HCT116 (cell line): ENCODE data around the gene TANC1. TPM values are rescaled to one million over a fixed set of nuclear protein-coding genes. Genes with fewer than 3 reads are reported as not detected.

Experiments
- ATAC-seq: fragments of 200-7000 bp; cut with Tn5 transposase; 2 replicates; pipeline ENCODE4 v1.9.1; 2020; ENCODE audit warnings: mild to moderate bottlenecking, moderate library complexity
- BruUV-seq: library from RNA; stranded (reverse); fragments of 400-500 nt; replicated peaks from 2 replicates; lab custom pipeline; 2021; lab: Mats Ljungman, UMichigan
- CTCF ChIA-PET: fragments of 300-600 bp; sonication (Branson Sonifier 250); formaldehyde crosslinking; loops from one replicate; lab custom pipeline; 2021; ENCODE audit warnings: antibody characterized with exemption; lab: Charles Lee
- POLR2A ChIA-PET: fragments of 300-600, 350-600 bp; sonication (Branson Sonifier 250); formaldehyde crosslinking; loops from one replicate; lab custom pipeline; 2021; ENCODE audit warnings: antibody characterized with exemption; lab: Charles Lee
- RAD21 ChIA-PET, 2 experiments: fragments of 300-600 bp; sonication (Branson Sonifier 250); formaldehyde crosslinking; loops; one replicate each; lab custom pipeline; 2023; ENCODE audit warnings: low total read pairs in 2 of 2; ENCODE audit not compliant: uncharacterized antibody in 2 of 2, unreplicated experiment in 2 of 2, low non-redundant PET in 1 of 2; lab: Charles Lee
- DNase-seq: peaks from one replicate; pipeline ENCODE4 v3.0.0-alpha.2; 2010; ENCODE audit warnings: low read depth, low spot score
- H2AFZ ChIP-seq: fragments of 200-600 bp; shearing (Covaris generic), sonication (generic); 2 replicates; pipeline ENCODE4 v1.6.1; 2017; ENCODE audit warnings: low read depth, mixed run types, mixed read lengths, antibody characterized with exemption, low read length; ENCODE audit not compliant: poor library complexity, severe bottlenecking
- H3K27ac ChIP-seq: 2 replicates; pipeline ENCODE4 v1.5.1; 2012; ENCODE audit warnings: low read depth, low read length
- H3K27me3 ChIP-seq: fragments of 200-600 bp; sonication (generic); 2 replicates; pipeline ENCODE4 v1.6.1; 2016; ENCODE audit warnings: mixed run types, low read length, mixed read lengths; ENCODE audit not compliant: insufficient read depth
- H3K36me3 ChIP-seq, 2 experiments: fragments of 200-500 bp in 1 of 2; fragments of 200-600 bp in 1 of 2; sonication (Bioruptor generic) in 1 of 2; sonication (generic) in 1 of 2; 2 replicates each; pipeline versions ENCODE4 v1.5.1 to v1.6.1; 2014 to 2016; ENCODE audit warnings: low read length in 2 of 2, inconsistent platforms in 1 of 2, mixed read lengths in 1 of 2, mixed run types in 1 of 2; ENCODE audit not compliant: insufficient read depth in 2 of 2, control insufficient read depth in 1 of 2
- H3K4me1 ChIP-seq, 2 experiments: fragments of 200-600 bp in 1 of 2; sonication (generic) in 1 of 2; 2 replicates each; pipeline versions ENCODE4 v1.5.1 to v1.6.1; 2012 to 2017; ENCODE audit warnings: low read length in 2 of 2, inconsistent platforms in 1 of 2, mild to moderate bottlenecking in 1 of 2, mixed read lengths in 1 of 2, mixed run types in 1 of 2, moderate library complexity in 1 of 2; ENCODE audit not compliant: insufficient read depth in 2 of 2, control insufficient read depth in 1 of 2
- H3K4me2 ChIP-seq: fragments of 200-600 bp; sonication (generic); 2 replicates; pipeline ENCODE4 v1.6.1; 2017; ENCODE audit warnings: mixed run types, low read length, mixed read lengths
- H3K4me3 ChIP-seq, 2 experiments: fragments of 200-600 bp in 1 of 2; sonication (generic) in 1 of 2; replicated peaks in 1 of 2; 2 replicates each; pipeline ENCODE4 v1.5.1; 2011 to 2016; ENCODE audit warnings: low read length in 2 of 2, control low read depth in 1 of 2, low read depth in 1 of 2, mild to moderate bottlenecking in 1 of 2, mixed read lengths in 1 of 2, mixed run types in 1 of 2
- H3K79me2 ChIP-seq: fragments of 200-600 bp; sonication (generic); 2 replicates; pipeline ENCODE4 v1.6.1; 2017; ENCODE audit warnings: mild to moderate bottlenecking, mixed run types, low read length, moderate library complexity, mixed read lengths; ENCODE audit not compliant: insufficient read depth
- H3K9ac ChIP-seq: fragments of 200-600 bp; sonication (generic); 2 replicates; pipeline ENCODE4 v1.6.1; 2016; ENCODE audit warnings: low read length, mixed read lengths
- H3K9me2 ChIP-seq: fragments of 200-600 bp; sonication (generic), shearing (Covaris generic); 2 replicates; pipeline ENCODE4 v1.6.1; 2017; ENCODE audit warnings: mixed run types, mild to moderate bottlenecking, moderate library complexity; ENCODE audit not compliant: insufficient read depth
- H3K9me3 ChIP-seq, 2 experiments: fragments of 200-500 bp in 1 of 2; fragments of 200-600 bp in 1 of 2; sonication (Bioruptor generic) in 1 of 2; sonication (generic) in 1 of 2; 2 replicates each; pipeline ENCODE4 v1.6.1; 2014 to 2017; ENCODE audit warnings: low read length in 2 of 2, mixed read lengths in 2 of 2, inconsistent platforms in 1 of 2, low read depth in 1 of 2, mild to moderate bottlenecking in 1 of 2, mixed run types in 1 of 2, moderate library complexity in 1 of 2; ENCODE audit not compliant: control insufficient read depth in 1 of 2, insufficient read depth in 1 of 2
- H4K20me1 ChIP-seq: fragments of 200-600 bp; sonication (generic), shearing (Covaris generic); 2 replicates; pipeline ENCODE4 v1.6.1; 2017; ENCODE audit warnings: mixed run types, mild to moderate bottlenecking, moderate library complexity; ENCODE audit not compliant: insufficient read depth
- CBX3 ChIP-seq: IDR thresholded peaks from 2 replicates; pipeline ENCODE4 v1.6.1; 2012; ENCODE audit warnings: low read depth
- CEBPB ChIP-seq: IDR thresholded peaks from 2 replicates; pipeline ENCODE4 v1.6.1; 2012; ENCODE audit warnings: low read depth
- EGR1 ChIP-seq: IDR thresholded peaks from 2 replicates; pipeline ENCODE4 v1.6.1; 2012; ENCODE audit warnings: low read depth
- ELF1 ChIP-seq: IDR thresholded peaks from 2 replicates; pipeline ENCODE4 v1.6.1; 2012; ENCODE audit warnings: low read depth, borderline replicate concordance
- EZH2 ChIP-seq: fragments of 200-600 bp; sonication (generic); IDR thresholded peaks from 2 replicates; pipeline ENCODE4 v1.6.1; 2017; ENCODE audit warnings: antibody characterized with exemption, mixed run types
- EZH2phosphoT487 ChIP-seq: fragments of 200-600 bp; IDR thresholded peaks from 2 replicates; pipeline ENCODE4 v1.6.1; 2018; ENCODE audit warnings: antibody characterized with exemption, borderline replicate concordance
- JUND ChIP-seq: IDR thresholded peaks from 2 replicates; pipeline ENCODE4 v1.6.1; 2012
- POLR2A ChIP-seq: IDR thresholded peaks from 2 replicates; pipeline ENCODE4 v1.7.0; 2011; ENCODE audit warnings: borderline replicate concordance; ENCODE audit not compliant: insufficient read depth, insufficient read length; ENCODE audit errors: extremely low read depth
- RAD21 ChIP-seq: IDR thresholded peaks from 2 replicates; pipeline ENCODE4 v1.6.1; 2012; ENCODE audit warnings: low read depth, mild to moderate bottlenecking
- SIN3A ChIP-seq: IDR thresholded peaks from 2 replicates; pipeline ENCODE4 v1.6.1; 2012; ENCODE audit warnings: low read depth
- SRF ChIP-seq: IDR thresholded peaks from 2 replicates; pipeline ENCODE4 v1.6.1; 2012; ENCODE audit warnings: low read depth
- TCF7L2 ChIP-seq: IDR thresholded peaks from 2 replicates; pipeline ENCODE4 v1.7.0; 2011; ENCODE audit warnings: borderline replicate concordance, inconsistent platforms; ENCODE audit not compliant: insufficient read depth, insufficient read length; ENCODE audit errors: extremely low read depth
- YY1 ChIP-seq: IDR thresholded peaks from 2 replicates; pipeline ENCODE4 v1.6.1; 2011; ENCODE audit warnings: low read length, low read depth, moderate library complexity, mild to moderate bottlenecking; ENCODE audit not compliant: insufficient replicate concordance; ENCODE audit errors: extremely low read depth
- ZFX ChIP-seq: fragments of 450-650 bp; IDR thresholded peaks from 2 replicates; pipeline ENCODE4 v1.6.1; 2017
- ZNF274 ChIP-seq: fragments of 200-500 bp; sonication (Bioruptor generic); IDR thresholded peaks from 2 replicates; pipeline ENCODE4 v1.6.1; 2014; ENCODE audit warnings: mild to moderate bottlenecking, low read depth, low read length, inconsistent platforms
- intact Hi-C: fragments of 100-400 bp; cut with micrococcal nuclease; formaldehyde crosslinking; loops from 2 replicates; pipeline ENCODE4 v1.10.0; 2022
- total RNA-seq: library from RNA; stranded (reverse); gene quantifications from one replicate; pipeline ENCODE4 v1.2.1, GENCODE V29; 2021; ENCODE audit not compliant: unreplicated experiment
- TF ChIP-seq, protein P1 (sequence below): IDR thresholded peaks from 2 replicates; pipeline ENCODE4 v1.6.1; 2012
- TF ChIP-seq, protein P2 (sequence below): IDR thresholded peaks from 2 replicates; pipeline ENCODE4 v1.6.1; 2012; ENCODE audit warnings: low read depth
- TF ChIP-seq, protein P3 (sequence below): IDR thresholded peaks from 2 replicates; pipeline ENCODE4 v1.6.1; 2012
- TF ChIP-seq, protein P4 (sequence below), 3 experiments: fragments of 200-600 bp in 1 of 3; sonication (generic) in 1 of 3; IDR thresholded peaks in 2 of 3; conservative IDR thresholded peaks in 1 of 3; 2 replicates each; pipeline ENCODE4 v1.5.1; 2012 to 2017; ENCODE audit warnings: low read depth in 2 of 3, low read length in 2 of 3, antibody characterized with exemption in 1 of 3, borderline replicate concordance in 1 of 3, control low read depth in 1 of 3, mild to moderate bottlenecking in 1 of 3, mixed read lengths in 1 of 3, mixed run types in 1 of 3, moderate library complexity in 1 of 3; ENCODE audit not compliant: insufficient read depth in 1 of 3

TANC1 gene
- total RNA-seq, 1 experiment from 2014 or later, result 15.1 TPM

DNA sequence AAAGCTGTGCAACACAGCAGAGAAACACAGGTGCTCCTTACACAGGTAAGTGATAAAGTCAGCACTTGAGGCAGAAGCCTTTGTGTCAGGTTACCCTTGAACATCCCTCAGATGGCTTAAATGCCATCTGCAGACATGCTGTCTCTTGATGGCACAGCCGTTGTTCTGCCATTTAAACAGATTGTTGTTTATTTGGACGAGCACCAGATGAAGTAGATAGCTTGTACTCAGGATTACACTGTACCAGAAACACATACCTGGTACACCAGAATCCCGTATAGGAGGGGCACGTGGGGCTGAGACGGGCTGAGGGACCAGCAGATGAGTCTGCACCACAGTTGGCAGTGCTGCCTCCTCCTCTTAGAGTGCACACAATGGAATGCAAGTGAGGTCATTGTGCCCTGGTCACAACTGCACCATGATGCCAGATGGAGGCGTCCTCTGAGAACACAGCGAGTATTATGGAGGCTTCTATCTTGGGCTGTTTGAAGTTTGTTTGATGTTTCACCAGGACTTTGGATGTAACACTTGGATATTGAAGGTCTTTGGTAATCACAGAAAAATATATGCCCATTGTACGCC lies 143.0 kb downstream of the TANC1 start:
- CTCF ChIA-PET, result no interaction called here

More for the DNA sequence above, 143.0 kb downstream of the TANC1 start:
- H3K4me2 ChIP-seq, result no peak overlapping the region
- no peaks in the 10 kb centered on the region for H3K36me3 ChIP-seq
- no TSS peak for BruUV-seq
- no peak for ATAC-seq
- H3K9ac ChIP-seq, result no peak overlapping the region
- H2AFZ ChIP-seq, result no peak overlapping the region
- RAD21 ChIA-PET, result no interaction called here
- H3K9me3 ChIP-seq, result no peaks in the 10 kb centered on the region
- H3K27ac ChIP-seq, result no peak overlapping the region
- peaks cover 0 to 3% of the 10 kb centered on the region in 2 experiments; a peak in 1 of 4 replicates for H3K4me1 ChIP-seq
- no peak for DNase-seq
- 0 out of 2 replicates have a peak, but pooled peaks cover 3% of the 10 kb centered on the region for H3K9me2 ChIP-seq
- POLR2A ChIA-PET, result interaction anchor here (1.4 kb wide), 1 partner anchor 13 kb away, joined by 3 read pairs; no protein-coding TSS in a partner anchor
- intact Hi-C loops, result no loop called here
- TF ChIP-seq POLR2A (no peak), CBX3 (no peak), YY1 (no peak), SIN3A (no peak), ELF1 (no peak), ZNF274 (no peak), JUND (no peak), EZH2 (no peak), EGR1 (no peak), EZH2phosphoT487 (no peak), SRF (no peak), TCF7L2 (no peak), CEBPB (no peak), RAD21 (no peak), ZFX (no peak)
- TF ChIP-seq, protein P1, sequence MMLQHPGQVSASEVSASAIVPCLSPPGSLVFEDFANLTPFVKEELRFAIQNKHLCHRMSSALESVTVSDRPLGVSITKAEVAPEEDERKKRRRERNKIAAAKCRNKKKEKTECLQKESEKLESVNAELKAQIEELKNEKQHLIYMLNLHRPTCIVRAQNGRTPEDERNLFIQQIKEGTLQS, result no peak
- TF ChIP-seq, protein P2, sequence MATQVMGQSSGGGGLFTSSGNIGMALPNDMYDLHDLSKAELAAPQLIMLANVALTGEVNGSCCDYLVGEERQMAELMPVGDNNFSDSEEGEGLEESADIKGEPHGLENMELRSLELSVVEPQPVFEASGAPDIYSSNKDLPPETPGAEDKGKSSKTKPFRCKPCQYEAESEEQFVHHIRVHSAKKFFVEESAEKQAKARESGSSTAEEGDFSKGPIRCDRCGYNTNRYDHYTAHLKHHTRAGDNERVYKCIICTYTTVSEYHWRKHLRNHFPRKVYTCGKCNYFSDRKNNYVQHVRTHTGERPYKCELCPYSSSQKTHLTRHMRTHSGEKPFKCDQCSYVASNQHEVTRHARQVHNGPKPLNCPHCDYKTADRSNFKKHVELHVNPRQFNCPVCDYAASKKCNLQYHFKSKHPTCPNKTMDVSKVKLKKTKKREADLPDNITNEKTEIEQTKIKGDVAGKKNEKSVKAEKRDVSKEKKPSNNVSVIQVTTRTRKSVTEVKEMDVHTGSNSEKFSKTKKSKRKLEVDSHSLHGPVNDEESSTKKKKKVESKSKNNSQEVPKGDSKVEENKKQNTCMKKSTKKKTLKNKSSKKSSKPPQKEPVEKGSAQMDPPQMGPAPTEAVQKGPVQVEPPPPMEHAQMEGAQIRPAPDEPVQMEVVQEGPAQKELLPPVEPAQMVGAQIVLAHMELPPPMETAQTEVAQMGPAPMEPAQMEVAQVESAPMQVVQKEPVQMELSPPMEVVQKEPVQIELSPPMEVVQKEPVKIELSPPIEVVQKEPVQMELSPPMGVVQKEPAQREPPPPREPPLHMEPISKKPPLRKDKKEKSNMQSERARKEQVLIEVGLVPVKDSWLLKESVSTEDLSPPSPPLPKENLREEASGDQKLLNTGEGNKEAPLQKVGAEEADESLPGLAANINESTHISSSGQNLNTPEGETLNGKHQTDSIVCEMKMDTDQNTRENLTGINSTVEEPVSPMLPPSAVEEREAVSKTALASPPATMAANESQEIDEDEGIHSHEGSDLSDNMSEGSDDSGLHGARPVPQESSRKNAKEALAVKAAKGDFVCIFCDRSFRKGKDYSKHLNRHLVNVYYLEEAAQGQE, result no peak
- TF ChIP-seq, protein P3, sequence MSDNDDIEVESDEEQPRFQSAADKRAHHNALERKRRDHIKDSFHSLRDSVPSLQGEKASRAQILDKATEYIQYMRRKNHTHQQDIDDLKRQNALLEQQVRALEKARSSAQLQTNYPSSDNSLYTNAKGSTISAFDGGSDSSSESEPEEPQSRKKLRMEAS, result no peak
- TF ChIP-seq, protein P4, sequence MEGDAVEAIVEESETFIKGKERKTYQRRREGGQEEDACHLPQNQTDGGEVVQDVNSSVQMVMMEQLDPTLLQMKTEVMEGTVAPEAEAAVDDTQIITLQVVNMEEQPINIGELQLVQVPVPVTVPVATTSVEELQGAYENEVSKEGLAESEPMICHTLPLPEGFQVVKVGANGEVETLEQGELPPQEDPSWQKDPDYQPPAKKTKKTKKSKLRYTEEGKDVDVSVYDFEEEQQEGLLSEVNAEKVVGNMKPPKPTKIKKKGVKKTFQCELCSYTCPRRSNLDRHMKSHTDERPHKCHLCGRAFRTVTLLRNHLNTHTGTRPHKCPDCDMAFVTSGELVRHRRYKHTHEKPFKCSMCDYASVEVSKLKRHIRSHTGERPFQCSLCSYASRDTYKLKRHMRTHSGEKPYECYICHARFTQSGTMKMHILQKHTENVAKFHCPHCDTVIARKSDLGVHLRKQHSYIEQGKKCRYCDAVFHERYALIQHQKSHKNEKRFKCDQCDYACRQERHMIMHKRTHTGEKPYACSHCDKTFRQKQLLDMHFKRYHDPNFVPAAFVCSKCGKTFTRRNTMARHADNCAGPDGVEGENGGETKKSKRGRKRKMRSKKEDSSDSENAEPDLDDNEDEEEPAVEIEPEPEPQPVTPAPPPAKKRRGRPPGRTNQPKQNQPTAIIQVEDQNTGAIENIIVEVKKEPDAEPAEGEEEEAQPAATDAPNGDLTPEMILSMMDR (IDR thresholded peaks at IDR 0.05 in 2 of 3, conservative IDR thresholded peaks at IDR 0.05 in 1 of 3; ENCODE audit: borderline replicate concordance in 1 of 3, insufficient read depth in 1 of 3, low read depth in 2 of 3, low read length in 2 of 3), result no peak
- TF ChIP-seq, all 23 proteins: peak for 0
- H3K79me2 ChIP-seq, result no peaks in the 10 kb centered on the region
- H3K4me3 ChIP-seq, result no peak overlapping the region
- no peaks in the 10 kb centered on the region for H3K27me3 ChIP-seq
- no peaks in the 10 kb centered on the region for H4K20me1 ChIP-seq
